ENCODE measurements around the gene STK25. TPM values are rescaled to one million over a fixed set of nuclear protein-coding genes. Genes with fewer than 3 reads are reported as not detected.

Gene STK25
- total RNA-seq, 2 donors from 2014 or later = 105 to 109 TPM

- H3K4me1 Mint-ChIP-seq = peaks cover 6% of the 10 kb centered on the region
Measured at GRCh38 chr2:241500016-241500415, 8.4 kb downstream of the STK25 start.

GRCh38 chr2:241499146-241499965, 9.0 kb downstream of the STK25 start:
- H3K27me3 Mint-ChIP-seq = no peaks in the 10 kb centered on the region
- no peak overlapping the region for H3K27ac Mint-ChIP-seq
- ATAC-seq = no peak
- peaks cover 3% of the 10 kb centered on the region for H3K4me1 Mint-ChIP-seq
- H3K9me3 ChIP-seq (ENCODE audit: control insufficient read depth, low read length, poor library complexity, severe bottlenecking) = no peaks in the 10 kb centered on the region
- H3K36me3 Mint-ChIP-seq (ENCODE audit: low read depth) = no peaks in the 10 kb centered on the region
- no peak for DNase-seq
- no peak overlapping the region for H3K4me3 Mint-ChIP-seq

More at GRCh38 chr2:241500016-241500415, 8.4 kb downstream of the STK25 start:
- DNase-seq (no peak), ATAC-seq (no peak)
- Mint-ChIP-seq H3K27me3 (no peaks in the 10 kb centered on the region), H3K36me3 (ENCODE audit: low read depth) (no peaks in the 10 kb centered on the region), H3K27ac (no peak overlapping the region), H3K4me3 (no peak overlapping the region)
- no peaks in the 10 kb centered on the region for H3K9me3 ChIP-seq (ENCODE audit: control insufficient read depth, low read length, poor library complexity, severe bottlenecking)

GRCh38 chr2:241498115-241499070, 10.0 kb downstream of the STK25 start:
- Mint-ChIP-seq H3K27me3 (no peaks in the 10 kb centered on the region), H3K4me3 (no peak overlapping the region), H3K27ac (peak overlapping the region; percentile 27), H3K4me1 (no peaks in the 10 kb centered on the region), H3K36me3 (ENCODE audit: low read depth) (no peaks in the 10 kb centered on the region)
- DNase-seq (no peak), ATAC-seq (no peak)
- H3K9me3 ChIP-seq (ENCODE audit: control insufficient read depth, low read length, poor library complexity, severe bottlenecking) = no peaks in the 10 kb centered on the region

- H3K4me1 Mint-ChIP-seq = peaks cover 4% of the 10 kb centered on the region
- DNase-seq = no peak
- H3K36me3 Mint-ChIP-seq (ENCODE audit: low read depth) = no peaks in the 10 kb centered on the region
- H3K27ac Mint-ChIP-seq = peak overlapping the region; percentile 27
- no peaks in the 10 kb centered on the region for H3K27me3 Mint-ChIP-seq
- no peak overlapping the region for H3K4me3 Mint-ChIP-seq
- H3K9me3 ChIP-seq (ENCODE audit: control insufficient read depth, low read length, poor library complexity, severe bottlenecking) = no peaks in the 10 kb centered on the region
- no peak for ATAC-seq
Measured at GRCh38 chr2:241496904-241497877, 11.2 kb downstream of the STK25 start.

GRCh38 chr2:241496003-241496707, 12.2 kb downstream of the STK25 start:
- Mint-ChIP-seq H3K36me3 (ENCODE audit: low read depth) (no peaks in the 10 kb centered on the region), H3K27me3 (no peaks in the 10 kb centered on the region), H3K4me1 (peaks cover 4% of the 10 kb centered on the region), H3K27ac (no peak overlapping the region), H3K4me3 (no peak overlapping the region)
- H3K9me3 ChIP-seq (ENCODE audit: control insufficient read depth, low read length, poor library complexity, severe bottlenecking) = no peaks in the 10 kb centered on the region
- ATAC-seq (no peak), DNase-seq (no peak)

GRCh38 chr2:241495172-241496002, 13.0 kb downstream of the STK25 start:
- Mint-ChIP-seq H3K4me3 (no peak overlapping the region), H3K4me1 (peaks cover 4% of the 10 kb centered on the region), H3K27me3 (no peaks in the 10 kb centered on the region), H3K27ac (no peak overlapping the region), H3K36me3 (ENCODE audit: low read depth) (no peaks in the 10 kb centered on the region)
- ATAC-seq (no peak), DNase-seq (no peak)
- H3K9me3 ChIP-seq (ENCODE audit: control insufficient read depth, low read length, poor library complexity, severe bottlenecking) = no peaks in the 10 kb centered on the region

GRCh38 chr2:241494311-241494908, 14.0 kb downstream of the STK25 start:
- no peak for ATAC-seq
- peaks cover 4% of the 10 kb centered on the region for H3K4me1 Mint-ChIP-seq
- H3K9me3 ChIP-seq (ENCODE audit: control insufficient read depth, low read length, poor library complexity, severe bottlenecking) = no peaks in the 10 kb centered on the region
- H3K27me3 Mint-ChIP-seq = no peaks in the 10 kb centered on the region
- no peaks in the 10 kb centered on the region for H3K36me3 Mint-ChIP-seq (ENCODE audit: low read depth)
- no peak overlapping the region for H3K4me3 Mint-ChIP-seq
- DNase-seq = no peak
- H3K27ac Mint-ChIP-seq = no peak overlapping the region

GRCh38 chr2:241493092-241493491, 15.3 kb downstream of the STK25 start:
- Mint-ChIP-seq H3K27me3 (no peaks in the 10 kb centered on the region), H3K4me3 (no peak overlapping the region), H3K4me1 (peaks cover 4% of the 10 kb centered on the region), H3K36me3 (ENCODE audit: low read depth) (no peaks in the 10 kb centered on the region), H3K27ac (no peak overlapping the region)
- no peaks in the 10 kb centered on the region for H3K9me3 ChIP-seq (ENCODE audit: control insufficient read depth, low read length, poor library complexity, severe bottlenecking)
- ATAC-seq (no peak), DNase-seq (no peak)

- DNase-seq = no peak
- Mint-ChIP-seq H3K36me3 (ENCODE audit: low read depth) (no peaks in the 10 kb centered on the region), H3K27ac (no peak overlapping the region)
Measured at GRCh38 chr2:241492174-241492565, 16.2 kb downstream of the STK25 start.

GRCh38 chr2:241491549-241492173, 16.7 kb downstream of the STK25 start:
- Mint-ChIP-seq H3K27me3 (no peaks in the 10 kb centered on the region), H3K27ac (no peak overlapping the region), H3K4me1 (peaks cover 4% of the 10 kb centered on the region), H3K36me3 (ENCODE audit: low read depth) (no peaks in the 10 kb centered on the region), H3K4me3 (no peak overlapping the region)
- no peaks in the 10 kb centered on the region for H3K9me3 ChIP-seq (ENCODE audit: control insufficient read depth, low read length, poor library complexity, severe bottlenecking)
- DNase-seq = no peak
- no peak for ATAC-seq

More at GRCh38 chr2:241492174-241492565, 16.2 kb downstream of the STK25 start:
- H3K4me3 Mint-ChIP-seq = no peak overlapping the region
- no peak for ATAC-seq
- H3K27me3 Mint-ChIP-seq = no peaks in the 10 kb centered on the region
- H3K4me1 Mint-ChIP-seq = peaks cover 4% of the 10 kb centered on the region
- H3K9me3 ChIP-seq (ENCODE audit: control insufficient read depth, low read length, poor library complexity, severe bottlenecking) = no peaks in the 10 kb centered on the region
